ENCODE measurements around the gene FBXO9. TPM values are rescaled to one million over a fixed set of nuclear protein-coding genes. Genes with fewer than 3 reads are reported as not detected.
A peak's percentile ranks its signal among the peaks of the same experiment; 100 is the strongest.
"Not testable (repeated sequence)": the region's sequence is repeated elsewhere in the genome, so short reads cannot be mapped to it uniquely, and the experiment has no call there.

The FBXO9 gene
- total RNA-seq, 1 experiment from 2014 or later = 111 TPM

DNA sequence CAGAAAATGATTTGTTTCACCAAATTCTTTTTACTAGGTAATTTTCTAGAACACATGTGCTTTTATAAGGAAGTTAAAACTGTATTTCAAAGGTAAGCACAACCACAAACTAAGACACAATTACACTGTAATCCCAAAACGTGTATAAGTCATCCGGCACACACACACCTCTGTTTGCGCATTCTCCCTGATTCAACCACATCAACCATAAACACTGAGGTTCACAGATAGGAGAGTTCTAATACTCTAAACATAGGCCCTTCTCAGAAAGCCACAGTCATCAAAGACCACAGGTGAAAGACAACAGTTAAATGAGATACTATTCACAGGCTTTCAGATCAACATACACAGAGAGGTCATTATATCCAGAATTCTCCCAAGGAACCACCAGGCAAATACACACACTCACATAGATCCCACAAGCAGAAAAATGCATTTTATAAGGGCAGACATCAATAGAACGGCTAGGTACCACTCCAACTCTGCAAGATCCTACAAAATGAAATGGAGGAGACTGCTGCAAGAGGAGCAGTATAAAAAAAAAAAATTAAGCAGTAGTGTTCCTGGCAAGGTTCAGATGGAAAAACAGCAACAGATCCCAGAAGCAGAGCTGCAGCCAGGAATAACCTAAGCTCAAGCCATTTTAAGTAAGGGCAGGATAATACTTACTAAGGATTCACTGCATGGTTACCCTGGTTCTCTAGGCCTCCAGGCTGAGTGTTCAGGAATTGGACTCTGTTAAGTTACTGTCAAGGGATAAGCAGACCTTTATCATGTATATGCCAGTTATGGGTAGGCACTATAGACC is 6.6 kb upstream of the FBXO9 start:
- Histone ChIP-seq H3K4me3 (ENCODE audit: low read depth, low read length) (no peak overlapping the region), H3K36me3 (ENCODE audit: control insufficient read depth, insufficient read depth, low read length) (no peaks in the 10 kb centered on the region), H3K9me3 (no peaks in the 10 kb centered on the region), H3K27me3 (replicated peaks; ENCODE audit: control insufficient read depth, insufficient read depth, low read length) (no peaks in the 10 kb centered on the region), H3K4me1 (peaks cover 20% of the 10 kb centered on the region)
- peaks cover 43% of the 10 kb centered on the region for H3K4me1 Mint-ChIP-seq (ENCODE audit: low read depth, unreplicated experiment)
- H3K27me3 Mint-ChIP-seq (ENCODE audit: insufficient read depth, unreplicated experiment) = no peaks in the 10 kb centered on the region
- DNase-seq = no peak
- no peaks in the 10 kb centered on the region for H3K9me3 Mint-ChIP-seq (ENCODE audit: unreplicated experiment)
- CTCF ChIA-PET = no interaction called here
- peak overlapping the region; percentile 19 for H3K27ac Mint-ChIP-seq (ENCODE audit: unreplicated experiment)
- TF ChIP-seq, protein P1, sequence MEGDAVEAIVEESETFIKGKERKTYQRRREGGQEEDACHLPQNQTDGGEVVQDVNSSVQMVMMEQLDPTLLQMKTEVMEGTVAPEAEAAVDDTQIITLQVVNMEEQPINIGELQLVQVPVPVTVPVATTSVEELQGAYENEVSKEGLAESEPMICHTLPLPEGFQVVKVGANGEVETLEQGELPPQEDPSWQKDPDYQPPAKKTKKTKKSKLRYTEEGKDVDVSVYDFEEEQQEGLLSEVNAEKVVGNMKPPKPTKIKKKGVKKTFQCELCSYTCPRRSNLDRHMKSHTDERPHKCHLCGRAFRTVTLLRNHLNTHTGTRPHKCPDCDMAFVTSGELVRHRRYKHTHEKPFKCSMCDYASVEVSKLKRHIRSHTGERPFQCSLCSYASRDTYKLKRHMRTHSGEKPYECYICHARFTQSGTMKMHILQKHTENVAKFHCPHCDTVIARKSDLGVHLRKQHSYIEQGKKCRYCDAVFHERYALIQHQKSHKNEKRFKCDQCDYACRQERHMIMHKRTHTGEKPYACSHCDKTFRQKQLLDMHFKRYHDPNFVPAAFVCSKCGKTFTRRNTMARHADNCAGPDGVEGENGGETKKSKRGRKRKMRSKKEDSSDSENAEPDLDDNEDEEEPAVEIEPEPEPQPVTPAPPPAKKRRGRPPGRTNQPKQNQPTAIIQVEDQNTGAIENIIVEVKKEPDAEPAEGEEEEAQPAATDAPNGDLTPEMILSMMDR (IDR thresholded peaks at IDR 0.05; ENCODE audit: insufficient read depth in 1 of 2, low read depth in 1 of 2, low read length in 1 of 2, severe bottlenecking in 1 of 2, unreplicated experiment in 1 of 2) = no peak
- intact Hi-C loops (cut with micrococcal nuclease; ENCODE audit: unreplicated experiment) = no loop called here
- H3K4me3 Mint-ChIP-seq (ENCODE audit: unreplicated experiment) = no peak overlapping the region
- H3K36me3 Mint-ChIP-seq (ENCODE audit: insufficient read depth, unreplicated experiment) = peaks cover 5% of the 10 kb centered on the region
- BruUV-seq (replicated peaks) = no TSS peak
- POLR2A ChIA-PET = no interaction called here

DNA sequence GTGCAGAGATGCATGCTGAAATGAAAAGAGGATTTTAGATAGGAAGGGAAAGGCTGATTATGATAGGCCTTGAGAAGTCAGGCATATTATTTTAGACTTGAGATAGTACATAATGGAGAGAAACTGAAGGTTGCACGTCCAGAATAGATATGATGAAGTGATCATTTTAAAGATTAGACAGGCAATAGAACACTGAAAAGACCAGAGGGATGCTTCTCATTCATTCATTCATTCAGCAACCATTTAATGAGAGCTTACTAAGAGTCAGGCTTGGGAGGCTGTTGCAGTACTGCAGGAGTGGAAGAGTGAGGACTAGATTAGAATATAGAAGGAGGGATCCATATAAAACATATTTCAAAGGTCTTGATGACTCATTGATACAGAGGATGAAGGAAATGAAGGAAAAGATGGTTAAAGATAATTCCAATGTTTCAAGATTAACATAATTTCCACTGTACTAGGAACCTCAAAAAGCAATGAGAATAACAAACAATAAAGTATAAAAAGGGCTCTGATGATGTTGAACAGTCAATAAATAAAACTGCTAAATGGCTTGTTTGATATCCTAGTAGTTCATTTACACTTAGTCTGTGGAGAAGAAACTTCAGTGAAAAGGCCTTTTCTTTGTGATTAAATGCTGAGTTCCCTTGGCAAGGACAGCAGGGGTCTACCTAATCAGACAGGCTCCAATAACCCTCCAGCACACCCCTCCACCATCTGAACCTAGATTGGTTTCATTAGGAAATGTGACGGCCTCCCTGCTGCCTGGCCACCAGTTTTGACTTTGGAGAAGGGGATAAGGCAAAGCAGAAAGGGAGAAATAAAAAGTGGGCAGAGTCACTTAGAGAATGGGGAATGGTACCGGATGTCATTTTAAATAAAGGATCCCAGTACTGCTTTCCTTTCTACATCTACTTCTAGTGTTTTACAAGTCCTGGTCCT is 5.3 kb upstream of the FBXO9 start:
- intact Hi-C loops (cut with micrococcal nuclease; ENCODE audit: unreplicated experiment) = no loop called here
- H3K27me3 Mint-ChIP-seq (ENCODE audit: insufficient read depth, unreplicated experiment) = no peaks in the 10 kb centered on the region
- no peaks in the 10 kb centered on the region for H3K9me3 ChIP-seq
- no peaks in the 10 kb centered on the region for H3K9me3 Mint-ChIP-seq (ENCODE audit: unreplicated experiment)
- H3K27me3 ChIP-seq (replicated peaks; ENCODE audit: control insufficient read depth, insufficient read depth, low read length) = no peaks in the 10 kb centered on the region
- H3K36me3 ChIP-seq (ENCODE audit: control insufficient read depth, insufficient read depth, low read length) = no peaks in the 10 kb centered on the region
- H3K4me1 ChIP-seq = peaks cover 20% of the 10 kb centered on the region
- TF ChIP-seq, protein P1 (IDR thresholded peaks at IDR 0.05; ENCODE audit: insufficient read depth in 1 of 2, low read depth in 1 of 2, low read length in 1 of 2, severe bottlenecking in 1 of 2, unreplicated experiment in 1 of 2) = no peak
- ChIA-PET CTCF (no interaction called here), POLR2A (no interaction called here)
- no TSS peak for BruUV-seq (replicated peaks)
- peak overlapping the region; percentile 83 for H3K4me3 ChIP-seq (ENCODE audit: low read depth, low read length)
- peak overlapping the region; percentile 86 for H3K27ac Mint-ChIP-seq (ENCODE audit: unreplicated experiment)
- peaks cover 43% of the 10 kb centered on the region for H3K4me1 Mint-ChIP-seq (ENCODE audit: low read depth, unreplicated experiment)
- peak overlapping the region; percentile 86 for H3K4me3 Mint-ChIP-seq (ENCODE audit: unreplicated experiment)
- no peak for DNase-seq
- peaks cover 5% of the 10 kb centered on the region for H3K36me3 Mint-ChIP-seq (ENCODE audit: insufficient read depth, unreplicated experiment)

DNA sequence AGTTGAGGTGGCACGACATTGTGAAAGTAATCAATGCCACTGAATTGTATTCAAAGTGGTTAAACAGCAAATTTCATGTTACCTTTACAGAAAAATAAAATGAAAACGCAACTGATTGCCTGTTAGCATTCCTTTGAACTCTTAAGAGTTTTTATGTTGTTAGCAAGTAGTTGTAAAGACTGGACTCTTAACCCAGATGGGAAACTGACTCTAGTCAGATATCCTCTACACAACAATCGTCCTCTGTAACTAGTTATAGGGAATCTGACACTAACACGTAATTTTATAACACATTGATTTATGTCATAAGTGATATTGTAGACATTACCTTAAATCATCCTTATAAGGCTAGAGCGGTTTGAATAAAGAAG is 3.0 kb upstream of the FBXO9 start:
- Histone ChIP-seq H3K4me3 (ENCODE audit: low read depth, low read length) (peak overlapping the region; percentile 83), H3K9me3 (no peaks in the 10 kb centered on the region), H3K27me3 (replicated peaks; ENCODE audit: control insufficient read depth, insufficient read depth, low read length) (no peaks in the 10 kb centered on the region), H3K36me3 (ENCODE audit: control insufficient read depth, insufficient read depth, low read length) (no peaks in the 10 kb centered on the region), H3K4me1 (peaks cover 11% of the 10 kb centered on the region; the same call in 1 of the 2 replicates)
- Mint-ChIP-seq H3K4me1 (ENCODE audit: low read depth, unreplicated experiment) (peaks cover 34% of the 10 kb centered on the region), H3K36me3 (ENCODE audit: insufficient read depth, unreplicated experiment) (peaks cover 5% of the 10 kb centered on the region), H3K27me3 (ENCODE audit: insufficient read depth, unreplicated experiment) (no peaks in the 10 kb centered on the region), H3K27ac (ENCODE audit: unreplicated experiment) (peak overlapping the region; percentile 86), H3K9me3 (ENCODE audit: unreplicated experiment) (no peaks in the 10 kb centered on the region), H3K4me3 (ENCODE audit: unreplicated experiment) (peak overlapping the region; percentile 86)
- no TSS peak for BruUV-seq (replicated peaks)
- no peak for DNase-seq
- intact Hi-C loops (cut with micrococcal nuclease; ENCODE audit: unreplicated experiment) = no loop called here
- CTCF ChIA-PET = no interaction called here
- TF ChIP-seq, protein P1 (IDR thresholded peaks at IDR 0.05; ENCODE audit: insufficient read depth in 1 of 2, low read depth in 1 of 2, low read length in 1 of 2, severe bottlenecking in 1 of 2, unreplicated experiment in 1 of 2) = no peak
- POLR2A ChIA-PET = no interaction called here

DNA sequence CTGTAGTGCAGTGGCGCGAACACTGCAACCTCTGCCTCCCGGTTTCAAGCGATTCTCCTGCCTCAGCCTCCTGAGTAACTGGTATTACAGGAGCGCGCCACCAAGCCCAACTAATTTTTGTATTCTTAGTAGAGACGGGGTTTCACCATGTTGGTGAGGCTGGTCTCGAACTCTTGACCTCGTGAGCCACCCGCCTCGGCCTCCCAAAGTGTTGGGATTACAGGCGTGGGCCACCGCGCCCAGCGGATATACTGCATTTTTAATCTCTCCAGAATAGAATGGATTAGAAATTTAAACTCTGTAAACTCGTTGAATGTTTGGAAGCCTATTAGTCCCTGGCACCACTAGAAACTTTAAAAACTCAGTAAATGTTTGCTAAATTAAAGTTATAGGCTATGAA is 949 bp upstream of the FBXO9 start:
- DNase-seq; H3K27me3 ChIP-seq (replicated peaks; ENCODE audit: control insufficient read depth, insufficient read depth, low read length); H3K36me3 Mint-ChIP-seq (ENCODE audit: insufficient read depth, unreplicated experiment); BruUV-seq (replicated peaks); H3K4me3 Mint-ChIP-seq (ENCODE audit: unreplicated experiment); H3K27me3 Mint-ChIP-seq (ENCODE audit: insufficient read depth, unreplicated experiment); H3K36me3 ChIP-seq (ENCODE audit: control insufficient read depth, insufficient read depth, low read length); H3K9me3 ChIP-seq; POLR2A ChIA-PET; H3K4me3 ChIP-seq (ENCODE audit: low read depth, low read length); H3K4me1 ChIP-seq; H3K27ac Mint-ChIP-seq (ENCODE audit: unreplicated experiment); H3K9me3 Mint-ChIP-seq (ENCODE audit: unreplicated experiment): not testable (repeated sequence)
- intact Hi-C loops (cut with micrococcal nuclease; ENCODE audit: unreplicated experiment) = loop anchor here (2.0 kb wide), 1 partner anchor 399 kb away; no protein-coding TSS in a partner anchor
- H3K4me1 Mint-ChIP-seq (ENCODE audit: low read depth, unreplicated experiment) = peaks cover 29% of the 10 kb centered on the region
- CTCF ChIA-PET = interaction anchor here (0.7 kb wide), 1 partner anchor 182 kb away, joined by 4 read pairs; no protein-coding TSS in a partner anchor
